Ovary (tissue), 9 donors: ENCODE results near the gene TLL2. TPM values are rescaled to one million over a fixed set of nuclear protein-coding genes. Genes with fewer than 3 reads are reported as not detected.

Experiments used
- DNase-seq, 5 donors: peaks; one replicate each; pipeline ENCODE4 v3.0.0-alpha.2; 2019 to 2020
- H3K27ac ChIP-seq, 2 donors: fragments of 200-600 bp; one replicate each; pipeline versions ENCODE4 v1.5.1 to v1.8.0; 2019 to 2022
- H3K27me3 ChIP-seq: fragments of 200-600 bp; one replicate; pipeline ENCODE4 v1.8.0; 2022
- H3K36me3 ChIP-seq: fragments of 200-600 bp; sonication (generic); one replicate; pipeline ENCODE4 v1.5.1; 2019
- H3K4me1 ChIP-seq: one replicate; pipeline ENCODE4 v1.8.1; 2013; ENCODE audit warnings: mild to moderate bottlenecking, moderate library complexity; ENCODE audit not compliant: insufficient read depth
- H3K4me3 ChIP-seq: fragments of 200-600 bp; sonication (generic); one replicate; pipeline ENCODE4 v1.5.1; 2017
- H3K9me3 ChIP-seq, 2 donors: fragments of 200-600 bp in 1 of 2; sonication (generic) in 1 of 2; one replicate each; pipeline versions ENCODE4 v1.5.1 to v1.8.1; 2013 to 2019; ENCODE audit warnings: mild to moderate bottlenecking in 1 of 2, moderate library complexity in 1 of 2
- EP300 ChIP-seq: sonication (generic); formaldehyde crosslinking; IDR thresholded peaks from one replicate; pipeline ENCODE4 v1.6.1; 2017; ENCODE audit warnings: antibody characterized with exemption
- POLR2A ChIP-seq: fragments of 450-650 bp; IDR thresholded peaks from one replicate; pipeline ENCODE4 v1.6.1; 2017; ENCODE audit warnings: antibody characterized with exemption, mild to moderate bottlenecking, moderate library complexity
- WGBS, 3 donors: extraction: QIAGEN DNeasy Blood & Tissue Kit in 1 of 3; methylation state at CpG; one replicate each; pipeline versions ENCODE4 v1.1.5 to v1.1.7; 2013 to 2017; 5-methylcytosine and 5-hydroxymethylcytosine counted together
- intact Hi-C, 4 donors: fragments of 100-400 bp; cut with DNase I; formaldehyde crosslinking; loops; one replicate each; pipeline versions ENCODE4 v1.11.0 to v1.15.1; 2022 to 2023
- polyA plus RNA-seq, 2 donors: library from polyadenylated mRNA; stranded (reverse); fragments of 200-250 nt in 1 of 2; fragments of 350-450 nt in 1 of 2; fragmentation: Illumina TruSeq in 1 of 2; extraction: RNeasy Lipid Tissue Mini Kit (QIAGEN cat#74804) in 1 of 2; gene quantifications; one replicate each; pipeline ENCODE4 v1.2.3, GENCODE V29; 2013 to 2014
- total RNA-seq, 7 donors: library from RNA; depleted of rRNA in 2 of 7; stranded (reverse); fragments of >200 nt in 2 of 7; fragmentation: NEBNext Ultra II Directional in 3 of 7; extraction: Animal tissue kit (Norgen Biotek cat#: 25700) in 3 of 7; gene quantifications; one replicate each; pipeline versions ENCODE4 v1.1.0 to v1.2.4, GENCODE V29; 2016 to 2023
- TF ChIP-seq, protein P1 (sequence below), 3 donors: fragments of 450-650 bp in 2 of 3; fragments of 200-600 bp in 1 of 3; IDR thresholded peaks; one replicate each; pipeline versions ENCODE4 v1.5.1 to v1.8.0; 2016 to 2022; ENCODE audit warnings: antibody characterized with exemption in 3 of 3, mild to moderate bottlenecking in 1 of 3
- donor health status: DM: no; HTN: no; CAD: no; lungs with moderate emphysema.
- donor health status: DM: no; HTN: no; CAD: no.
- donor health status: Bipolar disorder and iron deficiency.
- donor health status: DM: yes; HTN: yes; CAD: no.
- donor health status: DM: no; HTN: no; CAD: no.
- donor health status: DM: yes; HTN: yes; CAD: no.

TLL2 gene
- total and polyA plus RNA-seq, 9 donors, result 0.07 to 0.68 (median 0.29) TPM; not detected in 1

- H3K27ac ChIP-seq, result no peak overlapping the region
Measured at GRCh38 chr10:96368971-96369370, 144.8 kb downstream of the TLL2 start.

GRCh38 chr10:96367470-96367869 is 146.3 kb downstream of the TLL2 start:
- 77 to 85% (median 85%) methylated on average over 4 of the region's 4 CpGs for WGBS, 3 donors
- Histone ChIP-seq H3K36me3 (no peaks in the 10 kb centered on the region), H3K27ac (no peak overlapping the region), H3K9me3 (no peaks in the 10 kb centered on the region), H3K4me1 (no peaks in the 10 kb centered on the region), H3K4me3 (no peak overlapping the region), H3K27me3 (no peaks in the 10 kb centered on the region)
- TF ChIP-seq EP300 (no peak), POLR2A (no peak)
- TF ChIP-seq, protein P1, sequence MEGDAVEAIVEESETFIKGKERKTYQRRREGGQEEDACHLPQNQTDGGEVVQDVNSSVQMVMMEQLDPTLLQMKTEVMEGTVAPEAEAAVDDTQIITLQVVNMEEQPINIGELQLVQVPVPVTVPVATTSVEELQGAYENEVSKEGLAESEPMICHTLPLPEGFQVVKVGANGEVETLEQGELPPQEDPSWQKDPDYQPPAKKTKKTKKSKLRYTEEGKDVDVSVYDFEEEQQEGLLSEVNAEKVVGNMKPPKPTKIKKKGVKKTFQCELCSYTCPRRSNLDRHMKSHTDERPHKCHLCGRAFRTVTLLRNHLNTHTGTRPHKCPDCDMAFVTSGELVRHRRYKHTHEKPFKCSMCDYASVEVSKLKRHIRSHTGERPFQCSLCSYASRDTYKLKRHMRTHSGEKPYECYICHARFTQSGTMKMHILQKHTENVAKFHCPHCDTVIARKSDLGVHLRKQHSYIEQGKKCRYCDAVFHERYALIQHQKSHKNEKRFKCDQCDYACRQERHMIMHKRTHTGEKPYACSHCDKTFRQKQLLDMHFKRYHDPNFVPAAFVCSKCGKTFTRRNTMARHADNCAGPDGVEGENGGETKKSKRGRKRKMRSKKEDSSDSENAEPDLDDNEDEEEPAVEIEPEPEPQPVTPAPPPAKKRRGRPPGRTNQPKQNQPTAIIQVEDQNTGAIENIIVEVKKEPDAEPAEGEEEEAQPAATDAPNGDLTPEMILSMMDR (IDR thresholded peaks at IDR 0.05), result no peak
- intact Hi-C loops, result no loop called here
- no peak for DNase-seq

More at GRCh38 chr10:96368971-96369370, 144.8 kb downstream of the TLL2 start:
- no peak overlapping the region for H3K4me3 ChIP-seq
- intact Hi-C loops, result no loop called here
- no peaks in the 10 kb centered on the region for H3K4me1 ChIP-seq
- H3K36me3 ChIP-seq, result no peaks in the 10 kb centered on the region
- no peaks in the 10 kb centered on the region for H3K27me3 ChIP-seq
- WGBS, 3 donors, result 83 to 86% (median 85%) methylated on average over 5 of the region's 5 CpGs
- no peak for DNase-seq
- H3K9me3 ChIP-seq, result no peaks in the 10 kb centered on the region
- TF ChIP-seq POLR2A (no peak), EP300 (no peak)
- TF ChIP-seq, protein P1 (IDR thresholded peaks at IDR 0.05), result no peak

- DNase-seq, result no peak
- Histone ChIP-seq H3K36me3 (no peaks in the 10 kb centered on the region), H3K4me1 (no peaks in the 10 kb centered on the region), H3K27ac (no peak overlapping the region), H3K9me3 (no peaks in the 10 kb centered on the region), H3K27me3 (no peaks in the 10 kb centered on the region), H3K4me3 (no peak overlapping the region)
- WGBS, 3 donors, result 30 to 52% (median 44%) methylated on average over 3 of the region's 3 CpGs
- intact Hi-C loops, result no loop called here
- TF ChIP-seq, protein P1 (IDR thresholded peaks at IDR 0.05), result no peak
- no peak for TF ChIP-seq EP300
- TF ChIP-seq POLR2A, result no peak
Measured at GRCh38 chr10:96366508-96366907, 147.2 kb downstream of the TLL2 start.

GRCh38 chr10:96365571-96365970 is 148.2 kb downstream of the TLL2 start:
- TF ChIP-seq, protein P1 (IDR thresholded peaks at IDR 0.05), result no peak
- TF ChIP-seq EP300 (no peak), POLR2A (no peak)

More at GRCh38 chr10:96365571-96365970, 148.2 kb downstream of the TLL2 start:
- Histone ChIP-seq H3K36me3 (no peaks in the 10 kb centered on the region), H3K9me3 (no peaks in the 10 kb centered on the region), H3K27ac (no peak overlapping the region), H3K4me1 (no peaks in the 10 kb centered on the region), H3K27me3 (no peaks in the 10 kb centered on the region), H3K4me3 (no peak overlapping the region)
- no peak for DNase-seq
- intact Hi-C loops, result no loop called here
- 85 to 91% (median 89%) methylated on average over 3 of the region's 3 CpGs for WGBS, 3 donors
